Caco-2 (cell line): ENCODE data around the gene PTPRF. TPM values are rescaled to one million over a fixed set of nuclear protein-coding genes. Genes with fewer than 3 reads are reported as not detected.

ENCODE experiments used
- BruUV-seq: library from RNA; stranded (reverse); fragments of 400-500 nt; replicated peaks from 2 replicates; lab custom pipeline; 2021; lab: Mats Ljungman, UMichigan
- CTCF ChIA-PET: fragments of 300-600 bp; sonication (Branson Sonifier 250); formaldehyde crosslinking; loops from one replicate; lab custom pipeline; 2022; ENCODE audit warnings: antibody characterized with exemption; lab: Charles Lee
- POLR2A ChIA-PET: fragments of 300-600 bp; sonication (Branson Sonifier 250); formaldehyde crosslinking; loops from one replicate; lab custom pipeline; 2022; ENCODE audit warnings: antibody characterized with exemption; lab: Charles Lee
- DNase-seq, 2 experiments: peaks; one replicate each; pipeline versions ENCODE4 v3.0.0 to v3.0.0-alpha.2; 2020 to 2022
- H3K27me3 ChIP-seq: replicated peaks from 2 replicates; pipeline ENCODE4 v1.6.0; 2011; ENCODE audit warnings: low read length; ENCODE audit not compliant: control insufficient read depth, insufficient read depth
- H3K36me3 ChIP-seq: 2 replicates; pipeline ENCODE4 v1.5.1; 2011; ENCODE audit warnings: low read length; ENCODE audit not compliant: control insufficient read depth, insufficient read depth
- H3K4me1 ChIP-seq: fragments of 250-450 bp; sonication (Bioruptor Pico); 2 replicates; pipeline ENCODE4 v1.5.1; 2020; ENCODE audit warnings: mild to moderate bottlenecking
- H3K4me3 ChIP-seq: 2 replicates; pipeline ENCODE4 v1.5.1; 2011; ENCODE audit warnings: low read depth, mild to moderate bottlenecking, control low read depth, low read length
- H3K9me3 ChIP-seq: fragments of 250-450 bp; sonication (Bioruptor Pico); 2 replicates; pipeline ENCODE4 v1.5.1; 2020; ENCODE audit warnings: mild to moderate bottlenecking, moderate library complexity
- H3K27ac Mint-ChIP-seq: one replicate; pipeline ENCODE4 v1.8.0; 2022; ENCODE audit warnings: mixed read lengths; ENCODE audit not compliant: unreplicated experiment
- H3K27me3 Mint-ChIP-seq: one replicate; pipeline ENCODE4 v1.8.0; 2022; ENCODE audit warnings: mixed read lengths; ENCODE audit not compliant: insufficient read depth, unreplicated experiment
- H3K36me3 Mint-ChIP-seq: one replicate; pipeline ENCODE4 v1.8.0; 2022; ENCODE audit warnings: mild to moderate bottlenecking, mixed read lengths; ENCODE audit not compliant: insufficient read depth, unreplicated experiment
- H3K4me1 Mint-ChIP-seq: one replicate; pipeline ENCODE4 v1.8.0; 2022; ENCODE audit warnings: low read depth, mixed read lengths; ENCODE audit not compliant: unreplicated experiment
- H3K4me3 Mint-ChIP-seq: one replicate; pipeline ENCODE4 v1.8.0; 2022; ENCODE audit warnings: mild to moderate bottlenecking, moderate library complexity, mixed read lengths; ENCODE audit not compliant: unreplicated experiment
- H3K9me3 Mint-ChIP-seq: one replicate; pipeline ENCODE4 v1.8.0; 2022; ENCODE audit warnings: mixed read lengths; ENCODE audit not compliant: unreplicated experiment
- intact Hi-C: fragments of 100-400 bp; cut with micrococcal nuclease; formaldehyde crosslinking; loops from one replicate; pipeline ENCODE4 v1.10.0; 2022; ENCODE audit not compliant: unreplicated experiment
- total RNA-seq: library from RNA; stranded (reverse); gene quantifications from 2 replicates; pipeline ENCODE4 v1.2.3, GENCODE V29; 2022
- TF ChIP-seq, protein P1 (sequence below), 2 experiments: fragments of 200-600 bp in 1 of 2; IDR thresholded peaks; 1 replicate in 1 of 2; 2 replicates in 1 of 2; pipeline versions ENCODE4 v1.5.1 to v1.8.0; 2011 to 2022; ENCODE audit warnings: antibody characterized with exemption in 1 of 2, control low read depth in 1 of 2, inconsistent platforms in 1 of 2, low read depth in 1 of 2, low read length in 1 of 2, mild to moderate bottlenecking in 1 of 2, moderate library complexity in 1 of 2; ENCODE audit not compliant: insufficient read depth in 1 of 2, severe bottlenecking in 1 of 2, unreplicated experiment in 1 of 2

Gene PTPRF
- total RNA-seq, 1 experiment from 2014 or later: 158 TPM

DNA sequence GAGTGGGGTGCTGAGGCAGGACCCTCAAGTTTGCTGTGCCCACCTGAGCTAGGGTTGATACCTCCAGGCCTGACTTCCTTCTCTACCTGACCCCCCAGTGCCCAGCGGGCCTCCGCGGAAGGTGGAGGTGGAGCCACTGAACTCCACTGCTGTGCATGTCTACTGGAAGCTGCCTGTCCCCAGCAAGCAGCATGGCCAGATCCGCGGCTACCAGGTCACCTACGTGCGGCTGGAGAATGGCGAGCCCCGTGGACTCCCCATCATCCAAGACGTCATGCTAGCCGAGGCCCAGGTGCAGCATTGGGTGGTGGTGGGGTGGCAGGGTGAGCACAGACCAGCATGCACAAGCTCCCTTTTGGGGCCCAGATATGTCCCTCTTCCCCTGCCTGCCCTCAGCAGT lies 67.9 kb downstream of the PTPRF start:
- Mint-ChIP-seq H3K27me3 (no peaks in the 10 kb centered on the region), H3K4me3 (no peak overlapping the region), H3K27ac (no peak overlapping the region), H3K9me3 (no peaks in the 10 kb centered on the region), H3K4me1 (no peaks in the 10 kb centered on the region), H3K36me3 (peaks cover 14% of the 10 kb centered on the region)
- TF ChIP-seq, protein P1, sequence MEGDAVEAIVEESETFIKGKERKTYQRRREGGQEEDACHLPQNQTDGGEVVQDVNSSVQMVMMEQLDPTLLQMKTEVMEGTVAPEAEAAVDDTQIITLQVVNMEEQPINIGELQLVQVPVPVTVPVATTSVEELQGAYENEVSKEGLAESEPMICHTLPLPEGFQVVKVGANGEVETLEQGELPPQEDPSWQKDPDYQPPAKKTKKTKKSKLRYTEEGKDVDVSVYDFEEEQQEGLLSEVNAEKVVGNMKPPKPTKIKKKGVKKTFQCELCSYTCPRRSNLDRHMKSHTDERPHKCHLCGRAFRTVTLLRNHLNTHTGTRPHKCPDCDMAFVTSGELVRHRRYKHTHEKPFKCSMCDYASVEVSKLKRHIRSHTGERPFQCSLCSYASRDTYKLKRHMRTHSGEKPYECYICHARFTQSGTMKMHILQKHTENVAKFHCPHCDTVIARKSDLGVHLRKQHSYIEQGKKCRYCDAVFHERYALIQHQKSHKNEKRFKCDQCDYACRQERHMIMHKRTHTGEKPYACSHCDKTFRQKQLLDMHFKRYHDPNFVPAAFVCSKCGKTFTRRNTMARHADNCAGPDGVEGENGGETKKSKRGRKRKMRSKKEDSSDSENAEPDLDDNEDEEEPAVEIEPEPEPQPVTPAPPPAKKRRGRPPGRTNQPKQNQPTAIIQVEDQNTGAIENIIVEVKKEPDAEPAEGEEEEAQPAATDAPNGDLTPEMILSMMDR (IDR thresholded peaks at IDR 0.05; ENCODE audit: insufficient read depth in 1 of 2, low read depth in 1 of 2, low read length in 1 of 2, severe bottlenecking in 1 of 2, unreplicated experiment in 1 of 2): no peak
- no peaks in the 10 kb centered on the region for H3K4me1 ChIP-seq
- no peak for DNase-seq
- H3K36me3 ChIP-seq: peaks cover 3% of the 10 kb centered on the region; the same call in 1 of the 2 replicates
- intact Hi-C loops: no loop called here
- ChIA-PET CTCF (interaction anchor here (0.6 kb wide), 1 partner anchor 125 kb away, joined by 6 read pairs; no protein-coding TSS in a partner anchor), POLR2A (no interaction called here)
- no peaks in the 10 kb centered on the region for H3K27me3 ChIP-seq
- H3K4me3 ChIP-seq: no peak overlapping the region
- H3K9me3 ChIP-seq: no peaks in the 10 kb centered on the region
- no TSS peak for BruUV-seq

DNA sequence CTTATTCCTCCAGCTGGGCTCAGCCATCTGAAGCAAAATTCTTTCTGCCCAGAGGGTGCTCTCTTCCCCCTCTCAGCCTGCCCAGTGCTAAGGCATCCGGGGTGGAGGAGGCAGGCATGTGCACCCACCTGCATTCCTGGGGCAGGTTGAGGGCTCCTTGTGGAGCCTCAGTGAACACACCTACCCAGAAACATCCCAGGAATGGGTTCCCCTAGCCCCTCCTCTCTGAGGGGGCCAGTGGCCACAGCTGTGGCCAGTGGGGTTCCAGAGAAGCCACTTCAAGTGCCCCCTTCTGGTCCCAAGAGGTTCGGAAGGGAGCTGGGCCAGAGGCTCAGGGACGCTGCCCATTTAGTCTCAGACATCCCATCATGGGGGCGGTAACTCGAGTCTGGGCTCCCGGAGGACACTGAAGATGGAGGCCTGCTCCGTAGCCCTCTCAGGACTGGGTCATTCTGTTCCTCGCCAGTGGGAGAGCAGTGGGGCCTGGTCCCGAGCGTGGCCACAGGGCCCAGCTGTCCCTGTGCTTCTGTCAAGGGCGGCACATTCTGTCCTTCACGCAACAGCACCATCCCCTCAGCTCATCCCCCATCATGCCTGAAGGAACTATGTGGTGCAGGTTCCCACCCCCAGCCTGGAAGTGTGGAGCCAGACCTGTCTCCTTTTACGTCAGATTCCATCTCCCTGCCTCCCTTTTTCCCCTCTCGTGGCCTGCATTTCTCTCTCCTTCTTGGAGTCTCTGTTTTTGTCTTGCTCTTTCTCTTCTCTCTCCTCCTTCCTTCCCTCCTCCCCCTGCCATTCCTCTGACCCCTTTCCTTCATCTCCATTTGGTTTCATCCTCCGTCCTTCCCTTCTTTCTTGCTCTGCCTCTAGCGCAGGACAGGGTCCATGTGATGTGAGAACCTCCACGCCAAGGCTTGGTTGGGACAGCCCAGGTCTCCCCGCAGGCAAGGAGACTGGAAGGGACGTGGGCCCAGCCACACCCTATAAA lies 69.6 kb downstream of the PTPRF start:
- ChIA-PET CTCF (no interaction called here), POLR2A (no interaction called here)
- Histone ChIP-seq H3K4me1 (no peaks in the 10 kb centered on the region), H3K27me3 (no peaks in the 10 kb centered on the region), H3K4me3 (no peak overlapping the region), H3K9me3 (no peaks in the 10 kb centered on the region), H3K36me3 (peaks cover 3% of the 10 kb centered on the region; the same call in 1 of the 2 replicates)
- intact Hi-C loops: no loop called here
- TF ChIP-seq, protein P1 (IDR thresholded peaks at IDR 0.05; ENCODE audit: insufficient read depth in 1 of 2, low read depth in 1 of 2, low read length in 1 of 2, severe bottlenecking in 1 of 2, unreplicated experiment in 1 of 2): no peak
- Mint-ChIP-seq H3K36me3 (peaks cover 13% of the 10 kb centered on the region), H3K27me3 (no peaks in the 10 kb centered on the region), H3K4me3 (no peak overlapping the region), H3K27ac (no peak overlapping the region), H3K9me3 (no peaks in the 10 kb centered on the region), H3K4me1 (no peaks in the 10 kb centered on the region)
- BruUV-seq: no TSS peak
- no peak for DNase-seq

DNA sequence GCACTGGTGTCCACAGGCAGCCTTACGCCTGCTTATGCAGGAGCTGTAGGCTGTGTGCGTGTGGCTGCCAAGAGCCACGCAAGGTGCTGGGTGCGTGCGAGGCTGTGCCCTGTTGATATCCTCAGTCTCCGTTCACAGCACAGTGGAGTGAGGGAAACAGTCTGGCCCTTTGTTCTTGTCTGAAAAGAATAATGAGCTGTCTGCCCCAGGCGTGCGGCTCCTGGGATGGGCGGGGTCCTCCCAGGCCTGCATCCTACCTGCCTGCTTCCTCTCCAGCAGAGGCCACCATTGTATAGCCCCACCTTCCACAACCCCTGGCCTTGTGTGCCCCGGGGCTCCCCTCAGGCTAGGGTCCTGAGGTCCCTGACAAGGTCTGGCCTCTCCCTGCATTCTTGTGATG lies 72.3 kb downstream of the PTPRF start:
- Mint-ChIP-seq H3K4me3 (no peak overlapping the region), H3K27ac (no peak overlapping the region), H3K4me1 (no peaks in the 10 kb centered on the region), H3K36me3 (peaks cover 26% of the 10 kb centered on the region), H3K27me3 (no peaks in the 10 kb centered on the region), H3K9me3 (no peaks in the 10 kb centered on the region)
- ChIA-PET CTCF (no interaction called here), POLR2A (no interaction called here)
- TF ChIP-seq, protein P1 (IDR thresholded peaks at IDR 0.05; ENCODE audit: insufficient read depth in 1 of 2, low read depth in 1 of 2, low read length in 1 of 2, severe bottlenecking in 1 of 2, unreplicated experiment in 1 of 2): no peak
- peaks cover 4% of the 10 kb centered on the region for H3K36me3 ChIP-seq
- intact Hi-C loops: no loop called here
- no peak overlapping the region for H3K4me3 ChIP-seq
- BruUV-seq: no TSS peak
- no peaks in the 10 kb centered on the region for H3K27me3 ChIP-seq
- no peaks in the 10 kb centered on the region for H3K4me1 ChIP-seq
- no peaks in the 10 kb centered on the region for H3K9me3 ChIP-seq
- DNase-seq: no peak
